HepG2 (cell line): ENCODE measurements around the gene SASH1. TPM values are rescaled to one million over a fixed set of nuclear protein-coding genes. Genes with fewer than 3 reads are reported as not detected.

ENCODE experiments used
- ATAC-seq: fragments of 200-7000 bp; cut with Tn5 transposase; 3 replicates; pipeline ENCODE4 v1.9.1; 2020; ENCODE audit warnings: mild to moderate bottlenecking, moderate library complexity
- BruUV-seq: library from RNA; stranded (reverse); fragments of 400-500 nt; replicated peaks from 2 replicates; lab custom pipeline; 2021; lab: Mats Ljungman, UMichigan
- CTCF ChIA-PET: fragments of 300-600 bp; formaldehyde crosslinking; extraction: SDS; loops from one replicate; lab custom pipeline; 2021; ENCODE audit warnings: low total read pairs, inconsistent platforms, low intra/inter-chr PET ratio; lab: Yijun Ruan, JAX
- POLR2A ChIA-PET: fragments of 350-600 bp; sonication (Branson Sonifier 250); formaldehyde crosslinking; loops from one replicate; lab custom pipeline; 2020; ENCODE audit warnings: antibody characterized with exemption, inconsistent platforms; lab: Yijun Ruan, JAX
- DNase-seq: peaks from one replicate; pipeline ENCODE4 v3.0.0-alpha.2; 2015; ENCODE audit warnings: low spot score
- FAIRE-seq: peaks from 3 replicates; lab custom pipeline; 2011; peaks lifted over from hg19 to GRCh38; lab: Jason Lieb, UNC
- H2AFZ ChIP-seq: one replicate; pipeline ENCODE4 v1.6.1; 2011; ENCODE audit warnings: low read length, inconsistent platforms
- H3K27ac ChIP-seq: fragments of 300-600 bp; 3 replicates; pipeline ENCODE4 v1.8.0; 2011; ENCODE audit warnings: mixed run types, mild to moderate bottlenecking, mixed read lengths, low read length, inconsistent platforms; ENCODE audit not compliant: insufficient read depth; ENCODE audit errors: extremely low read length
- H3K27me3 ChIP-seq, 2 experiments: fragments of 200-600 bp in 1 of 2; 2 replicates in 1 of 2; 3 replicates in 1 of 2; pipeline versions ENCODE4 v1.6.0 to v1.8.0; 2011; ENCODE audit warnings: low read length in 2 of 2, mild to moderate bottlenecking in 2 of 2, moderate library complexity in 2 of 2, inconsistent platforms in 1 of 2; ENCODE audit not compliant: insufficient read depth in 2 of 2, control insufficient read depth in 1 of 2
- H3K36me3 ChIP-seq, 2 experiments: fragments of 200-600 bp in 1 of 2; replicated peaks in 1 of 2; 2 replicates in 1 of 2; 3 replicates in 1 of 2; pipeline versions ENCODE4 v1.5.1 to v1.8.0; 2011; ENCODE audit warnings: low read length in 2 of 2, inconsistent platforms in 1 of 2; ENCODE audit not compliant: insufficient read depth in 2 of 2, control insufficient read depth in 1 of 2
- H3K4me1 ChIP-seq: 2 replicates; pipeline ENCODE4 v1.5.1; 2012; ENCODE audit warnings: low read length, inconsistent platforms; ENCODE audit not compliant: insufficient read depth
- H3K4me2 ChIP-seq: 2 replicates; pipeline ENCODE4 v1.6.0; 2011; ENCODE audit warnings: low read depth, low read length, inconsistent platforms
- H3K4me3 ChIP-seq, 3 experiments: fragments of 200-600 bp in 1 of 3; sonication (generic), shearing (Covaris generic) in 1 of 3; replicated peaks in 1 of 3; 2 replicates each; pipeline ENCODE4 v1.5.1; 2011 to 2016; ENCODE audit warnings: low read length in 3 of 3, inconsistent platforms in 2 of 3, low read depth in 2 of 3, mild to moderate bottlenecking in 2 of 3, control low read depth in 1 of 3, mixed read lengths in 1 of 3; ENCODE audit not compliant: insufficient read depth in 1 of 3
- H3K79me2 ChIP-seq: one replicate; pipeline ENCODE4 v1.6.1; 2011; ENCODE audit warnings: low read length, inconsistent platforms; ENCODE audit not compliant: insufficient read depth
- H3K9ac ChIP-seq: 2 replicates; pipeline ENCODE4 v1.6.0; 2011; ENCODE audit warnings: mild to moderate bottlenecking, low read depth, low read length, inconsistent platforms; ENCODE audit not compliant: insufficient read depth
- H3K9me3 ChIP-seq: 2 replicates; pipeline ENCODE4 v1.5.1; 2012; ENCODE audit warnings: mild to moderate bottlenecking, low read length
- H4K20me1 ChIP-seq: 2 replicates; pipeline ENCODE4 v1.6.0; 2011; ENCODE audit warnings: inconsistent platforms, mild to moderate bottlenecking, low read length, moderate library complexity; ENCODE audit not compliant: insufficient read depth
- AKAP8 ChIP-seq: sonication (generic); formaldehyde crosslinking; IDR thresholded peaks from 2 replicates; pipeline ENCODE4 v1.5.1; 2020; ENCODE audit warnings: mild to moderate bottlenecking, missing genetic modification reagents
- ARNTL ChIP-seq: sonication (generic); formaldehyde crosslinking; IDR thresholded peaks from 2 replicates; pipeline ENCODE4 v1.4.0; 2020; ENCODE audit warnings: mild to moderate bottlenecking, missing genetic modification reagents
- ATF1 ChIP-seq: IDR thresholded peaks from 2 replicates; pipeline ENCODE4 v1.6.1; 2016; ENCODE audit warnings: mild to moderate bottlenecking, control low read depth
- GPN1 ChIP-seq: sonication (generic); formaldehyde crosslinking; IDR thresholded peaks from 2 replicates; pipeline ENCODE4 v1.5.1; 2020; ENCODE audit warnings: missing genetic modification reagents, borderline replicate concordance
- PRPF4 ChIP-seq: fragments of 200-400 bp; formaldehyde crosslinking; IDR thresholded peaks from 2 replicates; pipeline ENCODE4 v1.6.1; 2016; ENCODE audit warnings: low read length, low read depth; ENCODE audit not compliant: poor library complexity, severe bottlenecking
- RNF2 ChIP-seq: fragments of 450-650 bp; conservative IDR thresholded peaks from 2 replicates; pipeline ENCODE4 v1.6.1; 2016; ENCODE audit warnings: low read depth
- SP140L ChIP-seq: sonication (generic); formaldehyde crosslinking; IDR thresholded peaks from 2 replicates; pipeline ENCODE4 v1.4.0; 2020; ENCODE audit warnings: missing genetic modification reagents, borderline replicate concordance
- XRCC5 ChIP-seq: fragments of 200-400 bp; formaldehyde crosslinking; optimal IDR thresholded peaks from 2 replicates; pipeline ENCODE3; 2017; ENCODE audit warnings: mild to moderate bottlenecking, low read length
- ZC3H4 ChIP-seq: sonication (generic); formaldehyde crosslinking; IDR thresholded peaks from 2 replicates; pipeline ENCODE4 v1.4.0; 2020; ENCODE audit warnings: missing genetic modification reagents, borderline replicate concordance
- ZFX ChIP-seq: sonication (generic); formaldehyde crosslinking; IDR thresholded peaks from 2 replicates; pipeline ENCODE4 v1.4.0; 2020; ENCODE audit warnings: mild to moderate bottlenecking, low read depth, missing genetic modification reagents, moderate library complexity
- ZNF160 ChIP-seq: sonication (generic); formaldehyde crosslinking; IDR thresholded peaks from 2 replicates; pipeline ENCODE4 v1.8.0; 2022; ENCODE audit warnings: mild to moderate bottlenecking, inconsistent platforms, missing genetic modification reagents
- ZNF260 ChIP-seq: sonication (generic); formaldehyde crosslinking; IDR thresholded peaks from 2 replicates; pipeline ENCODE4 v1.4.0; 2020; ENCODE audit warnings: missing genetic modification reagents, low read depth, mild to moderate bottlenecking, borderline replicate concordance
- ZNF562 ChIP-seq: sonication (generic); formaldehyde crosslinking; IDR thresholded peaks from 2 replicates; pipeline ENCODE4 v1.8.0; 2022; ENCODE audit warnings: missing genetic modification reagents, borderline replicate concordance
- ZNF780A ChIP-seq: sonication (generic); formaldehyde crosslinking; IDR thresholded peaks from 2 replicates; pipeline ENCODE4 v1.8.0; 2022; ENCODE audit warnings: mild to moderate bottlenecking, missing genetic modification reagents, moderate library complexity
- ZSCAN9 ChIP-seq: IDR thresholded peaks from 2 replicates; pipeline ENCODE4 v1.6.1; 2016; ENCODE audit warnings: borderline replicate concordance
- ZZZ3 ChIP-seq: sonication (generic); formaldehyde crosslinking; IDR thresholded peaks from 2 replicates; pipeline ENCODE4 v1.4.0; 2020; ENCODE audit warnings: missing genetic modification reagents, mild to moderate bottlenecking, borderline replicate concordance
- WGBS: methylation state at CpG from one replicate; pipeline ENCODE4 v1.1.6; 2017; ENCODE audit warnings: low lambda C conversion rate; 5-methylcytosine and 5-hydroxymethylcytosine counted together
- in situ Hi-C: cut with HindIII; loops from 2 replicates; pipeline ENCODE4 v1.10.0; 2017; ENCODE audit warnings: low pct_unique_long_range_greater_than_20kb; ENCODE audit not compliant: extremely low pct_ligation_motif_present
- intact Hi-C: fragments of 100-400 bp; cut with micrococcal nuclease; formaldehyde crosslinking; loops from one replicate; pipeline ENCODE4 v1.10.0; 2022; ENCODE audit not compliant: unreplicated experiment
- polyA plus RNA-seq, 8 experiments: library from polyadenylated mRNA; depleted of rRNA in 3 of 8; stranded (reverse) in 7 of 8; unstranded in 1 of 8; fragments of >200 nt; fragmentation: Illumina TruSeq in 4 of 8; extraction: Trizol in 4 of 8; gene quantifications; 2 replicates each; pipeline versions ENCODE4 v1.2.1 to v1.2.3, GENCODE V29; 2011 to 2016; ENCODE audit warnings: low read depth in 4 of 8, missing spikeins in 1 of 8, mixed read lengths in 1 of 8; ENCODE audit not compliant: insufficient read depth in 1 of 8
- total RNA-seq, 5 experiments: library from RNA; depleted of rRNA; stranded (reverse); fragments of >200 nt; fragmentation: Illumina TruSeq; extraction: Trizol; gene quantifications; 2 replicates each; pipeline ENCODE4 v1.2.3, GENCODE V29; 2016; ENCODE audit warnings: low read depth in 1 of 5
- TF ChIP-seq, protein P1 (sequence below): sonication (generic); formaldehyde crosslinking; IDR thresholded peaks from 2 replicates; pipeline ENCODE4 v1.5.0; 2020; ENCODE audit warnings: mild to moderate bottlenecking, low read depth, missing genetic modification reagents, borderline replicate concordance
- TF ChIP-seq, protein P2 (sequence below): sonication (generic); formaldehyde crosslinking; IDR thresholded peaks from 2 replicates; pipeline ENCODE4 v1.5.0; 2020; ENCODE audit warnings: mild to moderate bottlenecking, missing genetic modification reagents

SASH1 gene
- total and polyA plus RNA-seq, 2 of the 13 experiments (the other 11 are each of a cell fraction or from before 2014, with no cell fraction given) = 7.5 to 8.2 TPM

DNA sequence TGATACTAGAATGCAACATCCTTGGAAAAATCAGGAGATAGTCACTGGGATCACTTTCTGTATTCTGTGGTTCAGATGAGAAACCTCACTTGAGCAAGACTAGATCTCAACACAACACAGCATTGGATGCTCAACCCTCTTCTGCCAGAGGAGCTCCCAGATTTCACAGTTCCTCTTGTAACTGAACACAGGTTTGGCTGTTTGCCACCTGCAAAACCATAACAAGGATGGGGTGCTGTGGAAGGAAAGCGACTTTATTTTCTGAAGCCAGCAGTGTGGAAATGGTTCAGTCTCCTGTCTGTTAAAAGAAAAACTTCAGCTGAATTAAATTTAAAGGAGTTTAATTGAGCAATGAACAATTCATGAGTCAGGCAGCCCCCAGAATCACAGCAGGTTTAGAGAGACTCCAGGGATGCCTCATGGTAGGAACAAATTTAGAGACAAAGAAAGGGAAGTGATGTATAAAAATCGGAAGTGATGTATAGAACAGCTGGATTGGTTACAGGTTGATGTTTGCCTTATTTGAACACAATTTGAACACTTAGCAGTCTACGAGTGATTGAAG is 254.3 kb downstream of the SASH1 start:
- Histone ChIP-seq H3K4me3 (no peak overlapping the region), H2AFZ (no peak overlapping the region), H4K20me1 (no peaks in the 10 kb centered on the region), H3K27ac (no peak overlapping the region), H3K9ac (no peak overlapping the region), H3K9me3 (no peaks in the 10 kb centered on the region), H3K4me2 (no peak overlapping the region), H3K36me3 (no peaks in the 10 kb centered on the region), H3K79me2 (no peaks in the 10 kb centered on the region), H3K27me3 (no peaks in the 10 kb centered on the region), H3K4me1 (peaks cover 13% of the 10 kb centered on the region)
- in situ Hi-C loops (no loop called here), intact Hi-C loops (no loop called here)
- ATAC-seq (no peak), FAIRE-seq (no peak), DNase-seq (no peak)
- ChIA-PET CTCF (no interaction called here), POLR2A (no interaction called here)
- 1% methylated on average over 3 of the region's 3 CpGs for WGBS
- BruUV-seq = no TSS peak
- TF ChIP-seq ZZZ3 (CRISPR knock-in tag) (no peak), ZC3H4 (CRISPR knock-in tag) (no peak), ZNF160 (no peak), ARNTL (CRISPR knock-in tag) (no peak), AKAP8 (no peak), ZNF780A (no peak), PRPF4 (no peak)
- TF ChIP-seq, protein P1, sequence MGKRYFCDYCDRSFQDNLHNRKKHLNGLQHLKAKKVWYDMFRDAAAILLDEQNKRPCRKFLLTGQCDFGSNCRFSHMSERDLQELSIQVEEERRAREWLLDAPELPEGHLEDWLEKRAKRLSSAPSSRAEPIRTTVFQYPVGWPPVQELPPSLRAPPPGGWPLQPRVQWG = no peak

DNA sequence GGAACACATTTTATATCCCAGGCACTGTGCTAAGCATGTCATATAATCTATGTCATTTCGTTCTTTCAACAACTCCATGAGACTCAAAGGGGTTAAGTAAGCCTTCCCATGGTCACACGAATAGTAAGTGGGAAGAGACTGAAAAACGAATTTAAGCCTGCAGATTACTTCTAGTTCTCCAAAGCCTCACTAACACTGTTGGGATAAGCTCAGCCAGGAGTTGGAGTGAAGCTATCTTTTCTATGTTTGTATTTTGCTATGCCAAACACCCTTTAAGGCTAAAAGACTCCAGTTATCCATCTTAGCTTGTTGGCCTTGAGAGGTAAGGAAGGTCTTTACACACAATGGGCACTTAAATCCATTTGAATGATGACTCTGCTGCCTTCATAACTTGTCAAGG is 256.1 kb downstream of the SASH1 start:
- ChIA-PET POLR2A (no interaction called here), CTCF (no interaction called here)
- WGBS = 4% methylated on average over 3 of the region's 3 CpGs
- Histone ChIP-seq H3K27me3 (no peaks in the 10 kb centered on the region), H2AFZ (no peak overlapping the region), H3K79me2 (no peaks in the 10 kb centered on the region), H3K36me3 (no peaks in the 10 kb centered on the region), H3K9me3 (no peaks in the 10 kb centered on the region), H4K20me1 (no peaks in the 10 kb centered on the region), H3K27ac (no peak overlapping the region), H3K9ac (no peak overlapping the region), H3K4me2 (no peak overlapping the region), H3K4me3 (no peak overlapping the region), H3K4me1 (peaks cover 13% of the 10 kb centered on the region)
- DNase-seq (no peak), FAIRE-seq (peak; percentile 15), ATAC-seq (no peak)
- intact Hi-C loops = no loop called here
- BruUV-seq = no TSS peak
- in situ Hi-C loops = no loop called here
- no peak for TF ChIP-seq SP140L
- no peak for TF ChIP-seq ZNF260 (CRISPR knock-in tag)
- TF ChIP-seq, protein P2, sequence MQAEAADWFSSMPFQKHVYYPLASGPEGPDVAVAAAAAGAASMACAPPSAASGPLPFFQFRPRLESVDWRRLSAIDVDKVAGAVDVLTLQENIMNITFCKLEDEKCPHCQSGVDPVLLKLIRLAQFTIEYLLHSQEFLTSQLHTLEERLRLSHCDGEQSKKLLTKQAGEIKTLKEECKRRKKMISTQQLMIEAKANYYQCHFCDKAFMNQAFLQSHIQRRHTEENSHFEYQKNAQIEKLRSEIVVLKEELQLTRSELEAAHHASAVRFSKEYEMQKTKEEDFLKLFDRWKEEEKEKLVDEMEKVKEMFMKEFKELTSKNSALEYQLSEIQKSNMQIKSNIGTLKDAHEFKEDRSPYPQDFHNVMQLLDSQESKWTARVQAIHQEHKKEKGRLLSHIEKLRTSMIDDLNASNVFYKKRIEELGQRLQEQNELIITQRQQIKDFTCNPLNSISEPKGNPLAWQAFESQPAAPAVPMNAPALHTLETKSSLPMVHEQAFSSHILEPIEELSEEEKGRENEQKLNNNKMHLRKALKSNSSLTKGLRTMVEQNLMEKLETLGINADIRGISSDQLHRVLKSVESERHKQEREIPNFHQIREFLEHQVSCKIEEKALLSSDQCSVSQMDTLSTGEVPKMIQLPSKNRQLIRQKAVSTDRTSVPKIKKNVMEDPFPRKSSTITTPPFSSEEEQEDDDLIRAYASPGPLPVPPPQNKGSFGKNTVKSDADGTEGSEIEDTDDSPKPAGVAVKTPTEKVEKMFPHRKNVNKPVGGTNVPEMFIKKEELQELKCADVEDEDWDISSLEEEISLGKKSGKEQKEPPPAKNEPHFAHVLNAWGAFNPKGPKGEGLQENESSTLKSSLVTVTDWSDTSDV = no peak
- TF ChIP-seq GPN1 (CRISPR knock-in tag) = no peak
- no peak for TF ChIP-seq RNF2
- TF ChIP-seq ZFX (CRISPR knock-in tag) = no peak
- no peak for TF ChIP-seq ZNF562 (CRISPR knock-in tag)
- TF ChIP-seq XRCC5 = no peak
- TF ChIP-seq ZSCAN9 (CRISPR knock-in tag) = no peak
- TF ChIP-seq ATF1 (CRISPR knock-in tag) = no peak
